Vagina (tissue), 2 donors: ENCODE measurements around the gene PDE7B.

ENCODE experiments used
- POLR2A ChIP-seq, 2 donors: fragments of 450-650 bp; IDR thresholded peaks; one replicate each; pipeline ENCODE4 v1.6.1; 2017; ENCODE audit warnings: antibody characterized with exemption in 2 of 2, mild to moderate bottlenecking in 2 of 2, moderate library complexity in 2 of 2
- POLR2AphosphoS5 ChIP-seq, 2 donors: sonication (generic); formaldehyde crosslinking; IDR thresholded peaks; one replicate each; pipeline ENCODE4 v1.9.0; 2017; ENCODE audit warnings: antibody characterized with exemption in 2 of 2, mild to moderate bottlenecking in 2 of 2, low read depth in 1 of 2; ENCODE audit not compliant: insufficient read depth in 1 of 2
- TF ChIP-seq, protein P1 (sequence below), 3 experiments: fragments of 450-650 bp in 2 of 3; fragments of 200-600 bp in 1 of 3; sonication (generic) in 1 of 3; IDR thresholded peaks; one replicate each; pipeline ENCODE4 v1.5.1; 2017 to 2019; ENCODE audit warnings: antibody characterized with exemption in 3 of 3, mild to moderate bottlenecking in 2 of 3, moderate library complexity in 2 of 3

- TF ChIP-seq, protein P1, sequence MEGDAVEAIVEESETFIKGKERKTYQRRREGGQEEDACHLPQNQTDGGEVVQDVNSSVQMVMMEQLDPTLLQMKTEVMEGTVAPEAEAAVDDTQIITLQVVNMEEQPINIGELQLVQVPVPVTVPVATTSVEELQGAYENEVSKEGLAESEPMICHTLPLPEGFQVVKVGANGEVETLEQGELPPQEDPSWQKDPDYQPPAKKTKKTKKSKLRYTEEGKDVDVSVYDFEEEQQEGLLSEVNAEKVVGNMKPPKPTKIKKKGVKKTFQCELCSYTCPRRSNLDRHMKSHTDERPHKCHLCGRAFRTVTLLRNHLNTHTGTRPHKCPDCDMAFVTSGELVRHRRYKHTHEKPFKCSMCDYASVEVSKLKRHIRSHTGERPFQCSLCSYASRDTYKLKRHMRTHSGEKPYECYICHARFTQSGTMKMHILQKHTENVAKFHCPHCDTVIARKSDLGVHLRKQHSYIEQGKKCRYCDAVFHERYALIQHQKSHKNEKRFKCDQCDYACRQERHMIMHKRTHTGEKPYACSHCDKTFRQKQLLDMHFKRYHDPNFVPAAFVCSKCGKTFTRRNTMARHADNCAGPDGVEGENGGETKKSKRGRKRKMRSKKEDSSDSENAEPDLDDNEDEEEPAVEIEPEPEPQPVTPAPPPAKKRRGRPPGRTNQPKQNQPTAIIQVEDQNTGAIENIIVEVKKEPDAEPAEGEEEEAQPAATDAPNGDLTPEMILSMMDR (IDR thresholded peaks at IDR 0.05), result no peak
- no peak for TF ChIP-seq POLR2AphosphoS5 (IDR thresholded peaks at IDR 0.05; ENCODE audit: insufficient read depth in 1 of 2, low read depth in 1 of 2)
- TF ChIP-seq POLR2A (IDR thresholded peaks at IDR 0.05), result no peak
Observed at GRCh38 chr6:136189104-136189503, 337.6 kb downstream of the PDE7B start.
